Stimulated activated CD4-positive, alpha-beta T cell treated with anti-CD3 and anti-CD28 coated beads, Interleukin-1b, Interleukin-23, amount 100 ng/mL, for 4 hours (primary cell): ENCODE data around the gene SHISAL1.

Source experiments
- DNase-seq, 2 donors: peaks; one replicate each; pipeline ENCODE4 v3.0.0-alpha.2; 2020; ENCODE audit warnings: low read depth in 2 of 2

SHISAL1 gene

GRCh38 chr22:44312766-44313165 lies at the start of gene SHISAL1:
TSS of gene SHISAL1 (minus strand) at chr22:44312951. CDS start at chr22:44300945, 12,006 bp downstream.
- DNase-seq: no peak

GRCh38 chr22:44361391-44362126 lies 48.8 kb upstream of the SHISAL1 start:
- no peak for DNase-seq

GRCh38 chr22:44360668-44361381 lies 48.1 kb upstream of the SHISAL1 start:
- DNase-seq: no peak

- no peak for DNase-seq
These were observed 47.5 kb upstream of the SHISAL1 start for GRCh38 chr22:44360306-44360667.

GRCh38 chr22:44359496-44360110 lies 46.9 kb upstream of the SHISAL1 start:
- DNase-seq: no peak

- DNase-seq: no peak
These were observed 46.1 kb upstream of the SHISAL1 start for GRCh38 chr22:44358709-44359440.

- no peak for DNase-seq
These were observed 45.3 kb upstream of the SHISAL1 start for GRCh38 chr22:44357966-44358465.

- DNase-seq: no peak
These were observed 44.7 kb upstream of the SHISAL1 start for GRCh38 chr22:44357296-44357965.

GRCh38 chr22:44355716-44356070 lies 42.9 kb upstream of the SHISAL1 start:
- DNase-seq: no peak

- DNase-seq: no peak
These were observed 41.5 kb upstream of the SHISAL1 start for GRCh38 chr22:44354288-44354687.

GRCh38 chr22:44353041-44353440 lies 40.3 kb upstream of the SHISAL1 start:
- DNase-seq: no peak

GRCh38 chr22:44352378-44353035 lies 39.8 kb upstream of the SHISAL1 start:
- DNase-seq: no peak

- no peak for DNase-seq
These were observed 39.1 kb upstream of the SHISAL1 start for GRCh38 chr22:44351685-44352377.

- DNase-seq: no peak
These were observed 38.3 kb upstream of the SHISAL1 start for GRCh38 chr22:44351037-44351436.

- DNase-seq: no peak
These were observed 36.8 kb upstream of the SHISAL1 start for GRCh38 chr22:44349594-44349993.

GRCh38 chr22:44348971-44349560 lies 36.3 kb upstream of the SHISAL1 start:
- no peak for DNase-seq

- DNase-seq: no peak
These were observed 34.8 kb upstream of the SHISAL1 start for GRCh38 chr22:44347549-44347948.

- no peak for DNase-seq
These were observed 34.3 kb upstream of the SHISAL1 start for GRCh38 chr22:44347080-44347479.

- no peak for DNase-seq
These were observed 33.1 kb upstream of the SHISAL1 start for GRCh38 chr22:44345872-44346271.

GRCh38 chr22:44344407-44344806 lies 31.7 kb upstream of the SHISAL1 start:
- DNase-seq: no peak
